NCI-H1105 treated with DMSO at 0.1 percent for 48 hours (cell line): ENCODE data around the gene SDE2.
"Not testable (repeated sequence)": the region's sequence is repeated elsewhere in the genome, so short reads cannot be mapped to it uniquely, and the experiment has no call there.

Experiments
- DNase-seq: peaks from one replicate; lab custom pipeline; 2025; lab: John Stamatoyannopoulos, UW

SDE2 gene

DNA sequence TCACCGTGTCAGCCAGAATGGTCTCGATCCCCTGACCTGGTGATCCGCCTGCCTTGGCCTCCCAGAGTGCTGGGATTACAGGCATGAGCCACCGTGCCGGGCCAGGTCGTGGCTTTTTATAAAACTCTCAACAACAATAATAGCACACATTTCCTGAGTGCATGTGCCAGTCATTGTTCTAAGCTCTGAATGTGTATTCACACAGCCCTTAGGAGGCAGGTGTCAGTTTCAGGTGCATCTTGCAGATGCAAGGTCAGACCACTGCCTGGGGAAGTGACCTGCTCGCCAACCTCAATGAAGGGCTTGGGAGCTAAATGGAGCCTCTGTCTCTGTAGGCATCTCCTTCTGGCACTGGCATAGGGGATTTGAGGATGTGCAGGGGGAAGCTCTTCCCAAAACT lies 56.6 kb downstream of the SDE2 start:
- no peak for DNase-seq

DNA sequence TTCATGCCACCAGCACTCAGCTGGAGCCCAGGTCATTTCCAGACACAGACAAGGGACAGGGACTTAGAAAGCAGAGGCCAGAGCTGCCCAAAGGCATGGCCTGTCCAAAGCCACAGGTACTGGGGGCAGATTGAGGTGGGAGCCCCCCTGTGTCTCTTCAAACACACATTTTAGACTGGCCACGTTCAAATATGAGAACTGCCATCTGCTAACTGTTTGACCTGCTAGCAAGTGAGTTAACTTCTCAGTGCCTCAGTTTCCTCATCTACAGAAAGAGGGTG lies 57.3 kb downstream of the SDE2 start:
- no peak for DNase-seq

DNA sequence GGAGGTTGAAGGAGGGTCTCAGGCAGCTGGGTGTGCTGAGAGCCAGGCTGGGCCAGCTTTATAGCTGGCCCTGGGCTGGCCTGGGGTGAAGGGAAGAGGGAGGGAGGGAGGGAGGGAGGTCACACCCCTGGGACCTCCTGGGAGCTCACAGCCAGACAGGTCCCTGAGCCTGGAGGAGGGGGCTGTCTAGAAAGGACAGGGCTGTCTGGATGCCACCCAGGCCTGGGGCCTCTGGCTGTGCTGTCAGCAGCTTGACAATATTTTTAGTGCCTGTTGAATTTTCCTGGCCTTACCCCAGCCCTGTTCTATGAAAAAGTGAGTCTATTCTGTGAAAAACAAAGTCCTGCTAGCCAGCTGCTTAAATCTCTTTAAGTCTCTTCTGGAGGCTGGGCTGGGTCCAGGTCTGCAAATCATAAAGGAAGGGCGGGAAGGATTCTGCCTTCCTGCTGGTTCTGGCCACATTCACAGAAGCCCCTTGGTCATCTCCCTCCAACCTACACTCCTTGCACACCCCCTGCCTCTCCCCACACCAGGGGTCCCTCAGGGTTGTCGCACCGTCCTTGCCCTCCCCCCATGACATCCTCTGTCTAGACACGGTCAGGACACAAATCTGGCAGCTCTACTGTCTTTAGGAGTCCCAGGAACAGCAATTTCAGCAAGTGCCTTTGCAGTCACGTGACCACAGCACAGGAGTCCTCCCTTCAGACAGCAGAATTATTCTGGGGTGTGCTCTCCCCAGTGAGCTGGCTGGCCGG lies 57.8 kb downstream of the SDE2 start, which contains the start of gene LEFTY2:
Gene LEFTY2, minus strand, starts transcription at position 34 of the 755 bp plus-strand sequence. CDS start 80 bp downstream, outside the sequence.
- DNase-seq = no peak

DNA sequence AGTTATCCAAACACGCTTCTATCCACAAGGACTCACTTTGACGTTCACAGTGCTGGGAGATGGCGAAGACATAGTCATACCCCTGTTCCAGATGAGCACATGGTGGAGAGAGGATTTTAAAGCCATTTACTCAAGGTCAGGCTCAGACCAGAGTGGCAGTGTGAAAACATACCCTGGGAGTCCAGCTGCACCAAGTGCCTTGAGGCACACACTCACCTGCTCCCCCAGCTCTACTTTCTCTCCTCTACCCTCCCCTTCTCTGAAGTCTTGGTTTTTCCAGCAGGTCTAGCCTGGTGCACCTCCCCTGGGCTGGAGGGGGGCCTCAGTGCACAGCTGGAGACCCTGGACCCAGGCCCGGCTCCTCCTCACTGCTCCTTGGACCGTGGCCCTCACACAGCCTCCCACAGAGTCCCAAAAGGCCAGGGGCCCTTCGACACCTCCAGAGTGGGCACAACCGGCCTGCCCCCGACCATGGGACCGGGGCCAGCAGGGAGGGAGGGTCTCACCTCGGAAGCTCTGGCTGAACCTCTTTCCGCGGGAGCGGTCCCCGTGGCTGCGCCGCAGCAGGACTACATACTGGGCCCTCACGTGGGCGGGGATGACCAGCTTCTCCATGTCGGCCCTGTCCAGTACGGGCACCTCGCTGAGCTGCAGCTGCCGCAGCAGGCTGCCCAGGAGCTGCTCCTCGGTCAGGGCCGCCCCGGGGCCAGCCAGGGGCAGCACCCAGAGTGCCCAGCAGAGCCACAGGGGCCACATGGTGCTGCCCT lies 58.6 kb downstream of the SDE2 start:
- DNase-seq = no peak

DNA sequence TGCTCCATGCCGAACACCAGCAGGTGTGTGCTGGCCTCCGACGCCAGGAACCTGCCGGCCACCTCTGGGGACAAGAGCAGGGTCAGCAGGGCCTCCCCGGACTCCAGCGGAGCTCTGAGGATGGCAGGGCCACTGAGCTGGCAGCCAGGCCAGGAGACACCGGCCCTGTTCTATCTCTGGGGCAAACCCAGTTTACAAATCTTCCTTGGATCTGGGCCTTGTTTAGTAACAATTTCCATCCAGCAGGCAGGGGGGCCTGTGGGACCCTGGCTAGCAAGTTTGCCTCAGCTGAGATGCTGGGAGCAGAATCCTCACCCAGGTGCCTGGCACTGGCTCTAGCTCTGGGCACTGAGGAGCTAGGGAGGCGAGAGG lies 59.2 kb downstream of the SDE2 start:
- not testable (repeated sequence) for DNase-seq

DNA sequence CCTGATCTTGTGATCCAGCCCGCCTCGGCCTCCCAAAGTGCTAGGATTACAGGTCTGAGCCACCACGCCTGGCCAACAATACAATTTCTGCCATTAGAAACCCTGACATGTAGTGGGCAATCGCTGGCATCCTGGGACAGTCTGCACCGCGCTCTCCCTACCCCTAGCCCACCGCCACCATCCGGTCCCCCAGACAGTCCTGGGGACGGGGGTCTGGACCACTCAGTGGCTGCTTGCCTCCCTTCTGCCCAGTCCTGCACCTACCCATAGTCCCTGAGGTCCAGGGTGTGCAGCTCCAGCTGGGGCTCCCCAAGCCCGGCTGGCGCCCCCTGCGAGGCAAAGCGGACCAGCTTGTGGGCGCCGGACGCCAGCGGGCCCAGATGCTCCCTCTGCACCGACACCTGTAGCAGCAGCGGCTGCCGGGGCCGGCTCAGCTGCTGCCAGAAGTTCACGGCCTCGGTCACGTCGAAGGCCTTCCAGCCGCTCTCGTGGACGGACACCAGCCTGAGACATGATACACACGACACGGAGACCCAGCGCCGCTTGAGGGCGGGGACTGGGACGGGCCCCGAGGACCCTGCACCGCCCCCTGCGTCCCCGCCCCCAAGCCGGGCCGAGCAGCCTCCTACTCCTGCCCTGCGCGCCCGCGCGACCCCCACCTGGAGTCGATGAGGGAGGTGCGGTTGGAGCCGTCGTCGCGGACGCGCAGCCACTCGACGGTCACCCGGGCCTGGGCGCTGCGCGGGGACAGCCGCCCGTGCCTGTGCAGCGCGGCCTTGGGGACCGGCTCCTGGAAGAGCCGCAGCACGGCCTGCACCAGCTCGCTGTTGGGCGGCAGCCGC lies 59.8 kb downstream of the SDE2 start:
- DNase-seq = not testable (repeated sequence)

DNA sequence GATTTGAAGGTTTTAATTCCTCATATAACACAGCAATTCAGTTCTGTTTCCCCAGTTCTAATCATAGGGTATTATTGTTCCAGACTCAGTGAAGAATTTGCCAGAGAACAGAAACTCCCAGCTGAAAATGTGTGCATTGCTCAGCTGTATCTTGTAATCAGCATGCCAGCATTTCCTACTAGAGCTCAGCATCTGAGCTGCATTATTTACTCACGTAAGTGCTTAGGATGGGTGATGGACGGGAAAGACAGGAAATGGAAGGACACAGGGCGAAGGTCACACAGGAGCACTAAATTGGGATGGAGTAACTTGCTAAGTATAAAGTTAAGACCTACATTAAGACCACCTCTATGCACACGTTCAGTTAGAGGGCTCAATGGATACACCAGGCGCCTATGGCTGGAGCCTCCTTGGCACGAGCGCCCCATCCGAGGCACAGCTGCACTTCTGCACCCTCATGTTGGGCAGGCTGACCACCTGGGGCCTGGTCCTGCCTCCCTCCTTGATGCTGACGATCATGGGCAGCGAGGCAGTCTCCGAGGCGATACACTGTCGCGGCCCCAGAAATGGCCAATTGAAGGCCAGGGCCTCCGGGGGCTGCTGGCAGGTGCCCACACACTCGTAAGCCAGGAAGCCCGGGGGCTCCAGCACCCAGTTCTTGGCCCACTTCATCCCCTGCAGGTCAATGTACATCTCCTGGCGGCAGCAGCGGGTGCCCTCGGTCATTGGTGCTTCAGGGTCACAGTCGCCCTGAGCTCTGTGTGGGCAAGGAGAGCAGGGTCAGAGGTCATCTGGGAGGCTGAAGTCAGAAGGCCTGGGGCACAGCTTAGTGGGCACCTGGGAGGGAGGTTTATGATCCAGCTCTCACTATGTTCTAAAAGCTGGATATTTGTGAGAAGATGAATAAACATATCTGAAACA lies 61.8 kb downstream of the SDE2 start:
- DNase-seq = no peak

DNA sequence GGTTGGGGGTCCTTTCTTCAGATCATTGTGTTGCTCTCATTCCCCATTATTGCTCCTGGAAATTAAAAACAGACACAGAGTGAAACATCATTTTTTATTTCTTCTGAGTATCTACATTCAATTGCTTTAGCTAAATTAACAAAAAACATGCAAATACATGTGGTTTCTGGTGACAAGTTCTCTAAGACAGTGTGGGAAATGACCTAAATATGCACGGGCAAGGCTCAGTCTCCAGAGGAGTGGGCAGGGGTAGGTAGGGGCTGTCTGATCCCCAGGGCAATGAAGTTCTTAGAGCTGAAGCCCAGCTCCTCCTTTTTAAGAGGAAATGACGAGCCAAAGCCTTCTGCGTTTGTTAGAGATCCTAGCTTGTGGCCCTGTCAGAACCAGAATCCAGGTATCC lies 62.6 kb downstream of the SDE2 start:
- DNase-seq = no peak

DNA sequence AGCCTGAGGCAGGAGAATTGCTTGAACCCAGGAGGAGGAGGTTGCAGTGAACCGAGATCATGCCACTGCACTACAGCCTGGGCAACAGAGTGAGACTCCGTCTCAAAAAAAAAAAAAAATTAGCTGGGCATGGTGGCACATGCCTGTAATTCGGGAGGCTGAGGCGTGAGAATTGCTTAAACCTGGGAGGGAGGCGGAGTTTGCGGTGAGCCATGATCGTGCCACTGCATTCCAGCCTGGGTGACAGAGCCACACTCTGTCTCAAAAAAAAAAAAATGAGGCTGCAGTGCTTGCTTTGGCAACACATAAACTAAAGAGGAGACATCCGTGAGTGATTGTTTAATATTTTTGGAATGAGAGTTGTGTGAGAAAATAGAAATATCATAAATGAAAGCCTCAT lies 63.1 kb downstream of the SDE2 start:
- not testable (repeated sequence) for DNase-seq

DNA sequence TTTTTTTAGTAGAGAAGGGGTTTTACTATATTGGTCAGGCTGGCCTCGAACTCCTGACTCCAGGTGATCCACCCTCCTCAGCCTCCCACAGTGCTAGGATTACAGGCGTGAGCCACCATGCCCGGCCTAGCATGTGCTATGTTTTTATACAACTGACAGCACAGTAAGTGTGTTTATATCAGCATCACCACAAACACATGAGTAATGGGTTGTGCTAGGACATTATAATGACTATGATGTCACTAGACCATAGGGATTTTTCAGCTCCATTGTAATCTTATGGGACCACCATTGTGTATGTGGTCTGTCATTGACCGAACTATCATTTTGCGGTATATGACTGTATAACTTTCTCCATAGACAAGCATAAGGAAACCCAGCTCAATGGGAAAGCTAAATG lies 64.4 kb downstream of the SDE2 start:
- no peak for DNase-seq

DNA sequence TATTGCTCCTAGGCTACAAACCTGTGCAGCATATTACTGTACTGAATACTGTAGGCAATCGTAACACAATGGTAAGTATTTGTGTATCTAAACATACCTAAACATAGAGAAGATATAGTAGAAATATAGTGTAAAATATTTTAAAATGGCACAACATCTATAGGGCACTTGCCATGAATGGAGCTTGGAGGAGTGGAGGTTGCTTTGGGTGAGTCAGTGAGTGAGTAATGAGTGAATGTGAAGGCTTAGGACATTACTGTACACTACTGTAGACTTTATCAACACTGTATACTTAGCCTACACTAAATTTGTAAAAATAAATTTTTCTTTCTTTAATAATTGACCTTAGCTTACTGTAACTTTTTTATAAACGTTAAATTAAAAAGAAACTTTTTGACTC lies 66.1 kb downstream of the SDE2 start:
- DNase-seq = no peak
